ENCODE data around the gene POLR2J2. TPM values are rescaled to one million over a fixed set of nuclear protein-coding genes. Genes with fewer than 3 reads are reported as not detected.

POLR2J2 gene
- total RNA-seq, 1 donor from 2014 or later = 1.3 TPM

Other genes with a start within 250 kb of the POLR2J2 start
- 35.7 and 46.6 TPM in 2 replicates for gene ORAI2, start 238.1 kb downstream of the POLR2J2 start, total RNA-seq
- gene ALKBH4, start 206.8 kb downstream of the POLR2J2 start, total RNA-seq = 19.3 and 26.9 TPM in 2 replicates
- gene LRWD1, start 206.7 kb downstream of the POLR2J2 start, total RNA-seq = 27.9 and 30.1 TPM in 2 replicates
- gene POLR2J, start 192.7 kb downstream of the POLR2J2 start, total RNA-seq = 32.8 and 47.4 TPM in 2 replicates
- gene RASA4B, start 153.9 kb downstream of the POLR2J2 start, total RNA-seq = 1.4 and 2.3 TPM in 2 replicates
- gene UPK3BL2, start 128.0 kb downstream of the POLR2J2 start, total RNA-seq = 1.0 and 2.2 TPM in 2 replicates
- gene SPDYE2, start 120.4 kb downstream of the POLR2J2 start, total RNA-seq = not detected in 2 replicates
- 4.8 and 16.9 TPM in 2 replicates for gene POLR2J3, start 99.1 kb downstream of the POLR2J2 start, total RNA-seq
- 3.0 and 8.1 TPM in 2 replicates for gene RASA4, start 54.9 kb downstream of the POLR2J2 start, total RNA-seq
- 12.1 and 17.3 TPM in 2 replicates for gene UPK3BL1, start 28.9 kb downstream of the POLR2J2 start, total RNA-seq
- not detected in 2 replicates for gene SPDYE2B, start 21.3 kb downstream of the POLR2J2 start, total RNA-seq
- 9.1 and 13.9 TPM in 2 replicates for gene FAM185A, start 77.3 kb upstream of the POLR2J2 start, total RNA-seq
- gene LRRC17, start 241.3 kb upstream of the POLR2J2 start, total RNA-seq = 7.8 and 32.3 TPM in 2 replicates